Stimulated activated CD8-positive, alpha-beta memory T cell treated with anti-CD3 and anti-CD28 coated beads, Interleukin-15, amount 100 ng/mL, for 24 hours (primary cell): Measurements from ENCODE around the gene SELENOO.

Source experiments
- DNase-seq: peaks from one replicate; pipeline ENCODE4 v3.0.0-alpha.2; 2020; ENCODE audit warnings: low read depth

Gene SELENOO

DNA sequence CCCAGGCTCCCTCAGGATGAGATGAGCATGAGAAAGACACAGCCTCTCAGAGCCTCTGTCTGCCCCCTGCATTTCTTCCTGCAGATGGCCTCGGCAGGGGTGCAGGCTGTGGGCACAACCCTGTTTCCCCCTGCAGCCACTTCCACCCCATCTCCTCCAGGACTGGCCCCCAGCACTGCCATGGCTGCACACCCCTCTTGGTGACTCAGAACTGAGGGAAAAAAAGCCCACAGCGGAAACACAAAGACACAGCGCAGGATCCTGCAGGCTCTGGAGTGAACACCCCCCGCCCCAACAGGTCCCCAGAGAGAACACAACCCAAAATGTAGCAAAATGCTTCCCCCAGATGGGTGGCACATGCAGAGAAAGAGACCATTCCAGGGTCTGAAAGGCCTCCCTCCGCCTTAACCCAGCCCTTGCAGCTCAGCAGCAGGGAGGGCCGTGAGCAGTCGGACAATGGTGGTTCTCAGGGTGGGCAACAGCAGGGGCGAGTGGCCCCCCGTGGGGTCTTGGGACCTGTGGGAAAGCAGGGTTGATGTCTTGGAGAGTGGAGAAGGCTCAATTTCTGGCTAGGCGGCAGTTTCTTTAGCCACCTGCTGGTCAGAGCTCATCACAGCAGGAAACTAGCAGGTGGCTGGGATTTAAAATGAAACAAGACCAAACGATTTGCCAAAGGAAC is 36.1 kb downstream of the SELENOO start:
- DNase-seq: no peak

DNA sequence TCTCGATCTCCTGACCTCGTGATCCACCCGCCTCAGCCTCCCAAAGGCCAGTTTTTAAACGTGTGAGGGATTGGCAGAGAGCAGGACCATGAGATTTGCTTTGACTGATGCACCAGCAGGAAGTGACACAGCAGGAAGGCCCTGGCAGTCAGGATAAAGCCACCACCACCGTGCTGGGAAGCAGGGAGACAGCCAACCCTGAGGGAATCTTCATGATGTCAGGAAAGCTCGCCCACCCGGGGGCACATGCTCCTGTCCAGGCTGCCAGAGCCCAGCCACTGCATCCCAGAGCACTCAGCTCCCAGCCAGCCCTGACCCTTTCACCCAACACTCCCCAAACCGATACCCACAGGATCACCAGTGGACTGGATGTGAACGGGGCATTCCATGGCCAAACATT is 37.9 kb downstream of the SELENOO start:
- DNase-seq: no peak

DNA sequence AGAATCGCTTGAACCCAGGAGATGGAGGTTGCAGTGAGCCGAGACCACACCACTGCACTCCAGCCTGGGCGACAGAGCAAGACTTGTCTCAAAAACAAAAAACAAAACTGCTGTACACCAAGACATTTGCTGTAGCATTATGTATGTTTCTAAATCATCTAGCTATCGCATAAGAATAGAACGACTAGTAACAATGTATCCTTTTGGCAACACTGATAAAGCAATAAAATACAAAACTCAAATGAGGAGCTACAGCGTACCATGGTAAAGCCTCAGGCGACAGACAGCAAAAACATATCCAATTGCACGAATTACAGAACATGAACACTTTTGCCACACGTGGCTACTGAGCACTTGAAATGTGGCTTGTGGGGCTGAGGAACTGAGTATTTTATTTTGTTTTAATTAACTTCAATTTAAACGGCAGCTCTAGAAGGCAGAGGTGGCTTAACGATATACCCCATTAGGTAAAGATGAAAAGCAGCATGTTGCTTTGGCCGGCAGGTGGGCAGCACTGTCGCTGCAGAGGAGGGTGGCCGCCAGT is 41.7 kb downstream of the SELENOO start:
- DNase-seq: no peak

DNA sequence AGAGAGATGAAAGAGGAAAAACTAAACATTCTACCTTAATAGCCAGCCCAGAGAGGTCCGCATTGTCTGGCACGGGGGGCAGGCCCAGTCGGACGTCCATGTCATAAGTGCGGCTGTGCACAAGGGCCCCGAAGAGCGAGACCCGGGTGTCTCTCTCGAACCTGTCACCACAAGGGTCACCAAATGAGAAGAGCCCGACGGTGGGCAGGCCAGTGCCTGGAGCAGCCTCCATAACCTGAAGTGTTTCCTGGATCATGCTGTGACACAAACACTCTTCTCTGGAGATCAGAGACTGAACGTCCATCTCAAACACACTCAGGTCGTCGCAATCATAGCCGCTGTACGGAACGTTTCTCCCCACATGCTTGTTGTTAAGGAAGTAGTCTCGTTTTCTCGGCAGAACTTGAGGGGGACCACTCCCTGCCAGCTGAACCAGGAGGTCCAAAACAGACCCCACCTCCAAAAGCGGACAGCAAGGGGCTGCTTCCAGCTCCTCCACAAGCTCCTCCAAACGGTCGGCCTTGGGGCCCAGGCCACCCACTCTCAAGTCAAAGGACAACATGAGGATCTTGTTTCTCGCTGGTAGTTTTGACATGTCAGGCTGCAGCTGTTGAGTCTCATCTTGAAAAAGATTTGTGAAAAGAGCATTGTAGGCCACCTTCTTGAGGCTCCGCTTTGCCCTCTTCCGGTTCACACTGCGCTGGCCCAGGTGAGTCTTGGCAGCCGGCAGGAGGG is 43.0 kb downstream of the SELENOO start:
- DNase-seq: no peak

DNA sequence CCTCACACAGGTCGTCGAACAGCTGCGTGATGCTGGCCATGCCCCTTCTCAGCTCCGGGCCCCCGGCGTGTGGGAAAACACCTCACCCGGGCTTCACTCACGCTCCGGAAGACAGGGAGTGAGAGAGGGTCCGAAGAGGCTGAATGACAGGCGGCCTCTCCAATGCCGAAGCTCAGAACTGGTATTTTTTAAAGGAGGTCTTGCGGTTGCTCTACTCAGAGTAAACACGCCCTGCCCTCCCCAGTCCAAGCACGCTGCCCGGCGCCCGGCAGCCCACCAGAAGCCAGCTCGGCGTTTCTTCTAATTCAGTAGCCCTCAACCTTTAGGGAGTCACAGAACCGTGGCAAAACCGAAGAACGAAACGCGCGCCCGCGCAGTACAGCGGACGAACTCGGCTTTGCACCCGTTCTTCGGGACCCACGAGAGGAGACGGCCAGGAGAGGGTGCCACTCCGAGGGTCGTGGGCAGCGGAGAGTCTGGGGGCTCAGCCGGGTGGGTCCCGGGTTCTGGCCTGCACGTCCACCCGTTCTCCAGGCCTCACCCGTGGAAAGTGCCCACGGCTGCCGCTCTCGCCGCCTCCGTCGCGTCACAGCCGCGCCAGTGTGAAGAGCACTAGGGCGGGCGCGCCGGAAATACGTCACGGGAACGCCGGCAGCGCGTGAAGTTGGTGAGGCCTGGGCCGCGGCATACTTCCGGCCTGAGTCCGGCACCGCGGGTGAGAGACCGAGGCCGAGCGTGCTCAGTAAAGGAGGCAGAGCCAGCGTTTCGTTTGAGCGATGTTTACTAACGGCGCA is 43.8 kb downstream of the SELENOO start, which contains the start of gene TUBGCP6:
TSS of gene TUBGCP6 (minus strand) at position 604 of the 794 bp plus-strand sequence. CDS start at position 40, 564 bp downstream.
- peak; percentile 94 for DNase-seq

DNA sequence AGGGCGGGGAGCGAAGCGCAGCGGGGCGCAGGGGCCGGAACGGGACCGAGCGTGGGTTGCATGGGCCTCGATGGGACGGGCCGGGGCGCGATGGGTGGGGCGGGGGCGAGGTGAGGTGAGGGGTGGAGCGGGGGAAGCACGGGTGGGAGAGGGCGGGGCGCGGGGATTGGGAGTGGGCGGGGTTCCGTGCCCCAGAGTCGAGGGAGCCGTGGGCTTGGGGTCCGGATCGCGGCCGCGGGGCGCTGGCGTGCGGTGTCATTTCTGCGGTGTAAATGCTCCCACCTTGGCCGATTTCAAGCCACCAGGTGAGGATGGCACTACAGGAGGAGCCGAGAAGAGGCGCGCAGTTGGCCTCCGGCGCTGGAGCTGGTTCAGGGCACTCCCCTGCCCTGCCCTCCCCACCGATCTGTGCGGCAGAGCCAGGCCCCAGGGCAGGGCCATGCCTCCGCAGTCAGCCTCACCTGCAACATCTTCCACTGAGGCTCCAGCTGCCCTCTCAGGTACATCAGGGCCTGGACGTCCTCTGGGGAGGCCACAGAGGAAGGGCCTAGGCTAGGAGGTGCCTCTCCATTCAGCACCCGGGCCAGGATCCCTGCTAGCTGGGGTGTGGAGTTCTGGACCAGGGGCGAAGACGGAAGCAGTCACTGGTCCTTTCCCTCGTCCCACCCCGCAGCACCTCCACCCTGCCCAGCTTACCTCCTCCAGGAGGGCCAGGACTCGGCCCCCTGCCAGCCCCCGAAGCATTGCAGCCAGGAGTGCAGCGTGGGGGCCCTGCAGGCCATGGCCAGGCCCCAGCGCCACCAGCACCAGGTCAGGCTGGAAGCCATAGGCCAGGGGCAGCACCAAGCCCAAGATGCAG is 44.6 kb downstream of the SELENOO start:
- DNase-seq: no peak

DNA sequence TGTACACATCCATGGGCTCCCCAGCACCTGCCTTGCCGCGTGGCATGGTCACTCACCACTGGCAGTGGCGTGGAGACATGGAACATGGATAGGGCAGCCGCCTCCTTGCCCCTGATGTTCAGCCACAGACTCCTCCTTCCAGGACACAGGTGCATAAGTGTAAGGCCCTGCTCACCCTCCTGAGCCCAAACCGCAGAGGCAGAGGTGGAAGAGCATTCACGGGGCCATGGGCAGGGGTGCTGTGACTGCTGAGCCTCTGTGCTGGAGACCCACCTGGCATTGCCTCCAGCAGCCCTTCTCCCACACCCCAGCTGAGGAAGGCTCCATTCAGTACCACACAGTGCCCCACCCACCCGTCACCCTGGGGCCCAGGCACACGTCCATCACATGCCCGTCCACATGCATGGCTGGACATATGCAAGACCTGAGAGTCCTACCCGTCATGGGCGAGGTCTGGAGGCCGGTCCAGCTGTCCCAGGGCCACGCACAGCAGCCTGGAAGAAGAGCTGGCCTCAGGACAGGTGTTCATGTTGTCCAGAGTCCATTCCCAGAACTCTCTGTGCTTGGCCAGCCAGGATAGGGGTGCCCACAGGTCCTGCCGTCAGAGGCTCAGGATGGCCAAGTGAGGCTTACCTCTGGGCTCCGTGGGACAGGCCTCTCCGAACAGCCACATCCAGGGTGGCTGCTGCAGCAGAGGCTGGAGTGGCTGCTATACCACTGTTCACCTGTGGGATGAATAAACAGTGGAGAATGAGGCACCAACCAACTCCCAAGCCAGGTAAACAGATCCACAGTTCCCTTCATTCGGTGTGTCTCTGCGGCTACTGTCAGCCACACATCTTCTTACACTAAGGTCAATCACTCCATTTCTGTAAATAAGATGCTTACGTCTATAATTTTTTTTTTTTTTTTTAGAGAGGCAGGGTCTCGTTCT is 45.7 kb downstream of the SELENOO start:
- no peak for DNase-seq

DNA sequence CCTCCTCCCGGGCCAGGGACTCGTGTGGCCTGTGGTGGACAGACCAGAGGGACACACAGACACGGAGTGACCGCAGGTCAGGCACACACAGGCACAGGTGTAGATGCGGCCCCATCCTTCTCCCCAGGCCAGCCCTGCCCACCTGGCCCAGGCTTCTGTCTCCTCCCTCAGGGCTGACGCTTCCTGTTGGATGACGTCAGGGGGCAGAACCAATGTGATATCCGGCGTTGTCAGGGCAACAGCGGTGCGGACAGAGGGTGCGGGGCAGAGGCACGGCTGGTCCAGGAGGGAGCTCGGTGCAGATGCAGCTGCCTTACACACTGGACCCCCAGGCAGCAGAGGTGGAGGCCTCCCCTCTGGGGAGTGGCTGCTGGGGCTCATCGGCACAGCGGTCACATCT is 46.9 kb downstream of the SELENOO start:
- no peak for DNase-seq

DNA sequence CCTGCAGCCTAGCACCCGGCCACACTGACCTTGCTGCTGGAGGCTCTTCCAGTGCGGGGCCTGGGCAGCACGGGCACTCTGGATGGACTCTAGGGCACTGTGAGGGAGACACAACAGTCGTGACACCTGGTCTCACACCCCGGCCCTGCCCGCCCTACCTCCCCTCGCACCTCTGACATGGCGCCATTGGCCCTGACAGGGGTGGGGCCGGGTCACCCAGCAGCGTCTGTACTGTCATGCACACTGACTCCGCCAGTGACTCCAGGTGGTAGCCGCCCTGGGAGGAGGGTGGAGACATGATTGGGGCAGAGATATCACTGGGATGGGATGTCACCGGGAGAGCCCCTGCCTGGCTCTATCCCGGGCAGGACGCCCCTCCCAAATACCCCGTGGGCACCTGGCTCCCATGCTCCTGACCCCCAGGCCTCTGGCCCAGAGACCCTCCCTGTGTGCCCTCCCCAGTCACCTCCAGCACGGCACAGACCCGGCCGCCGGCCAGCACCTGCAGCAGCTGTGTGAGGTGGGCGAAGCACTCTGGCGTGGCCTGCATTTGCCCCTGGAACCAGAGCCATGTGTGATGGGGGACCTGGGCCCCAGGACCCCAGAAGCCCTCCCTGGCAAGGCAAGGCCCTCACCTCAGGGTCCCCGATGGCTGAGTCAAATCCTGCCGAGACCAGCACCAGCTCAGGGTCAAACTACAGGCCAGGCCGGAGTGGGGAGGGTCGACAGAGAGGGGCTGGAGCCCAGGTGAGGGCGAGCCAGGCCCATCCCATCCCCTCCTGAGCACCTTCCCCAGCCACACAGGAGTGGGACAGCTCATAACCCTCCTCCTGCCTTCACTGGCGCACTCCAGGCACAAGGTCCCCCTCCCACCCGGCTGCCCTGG is 47.6 kb downstream of the SELENOO start:
- DNase-seq: no peak

DNA sequence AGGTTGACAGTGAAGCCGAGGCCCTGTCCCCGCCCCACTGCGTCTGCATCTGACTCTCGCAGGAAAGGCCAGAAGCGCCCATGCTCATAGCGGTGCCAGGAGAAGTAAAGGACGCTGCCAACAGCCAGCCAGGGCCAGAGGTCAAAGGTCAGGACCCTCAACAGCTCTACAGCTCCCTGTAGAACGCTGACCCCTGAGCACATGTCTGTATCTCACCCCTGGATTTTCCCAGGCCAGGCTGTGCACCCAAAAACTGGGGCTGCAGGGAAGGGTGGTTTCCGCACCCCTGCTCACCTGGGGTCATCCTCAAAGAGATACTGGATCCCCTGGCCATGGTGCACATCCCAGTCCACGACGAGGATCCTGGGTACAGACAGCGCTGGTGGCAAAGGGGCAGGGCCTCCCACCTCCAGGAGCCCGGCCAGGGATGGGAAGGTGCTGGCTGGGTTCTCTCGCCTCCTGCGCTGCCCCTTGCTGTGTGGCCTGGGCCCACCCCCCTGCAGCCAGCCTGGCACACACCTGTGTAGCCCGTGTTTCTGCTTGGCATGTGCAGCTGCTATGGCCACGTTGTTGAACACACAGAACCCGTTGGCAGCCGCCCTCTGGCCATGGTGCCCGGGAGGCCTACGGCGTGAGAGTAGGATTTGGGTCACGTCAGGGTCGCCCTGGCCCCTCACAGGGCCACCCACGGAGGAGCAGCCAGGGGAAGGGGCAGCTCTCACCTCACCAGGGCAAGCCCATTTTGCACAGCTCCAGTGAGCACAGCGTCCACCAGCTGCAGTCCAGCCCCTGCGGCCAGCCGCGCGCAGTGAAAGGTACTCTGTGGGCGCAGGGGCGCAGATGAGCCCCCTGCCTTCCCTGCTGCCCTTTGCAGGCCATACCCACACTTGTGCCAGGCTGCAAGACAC is 48.8 kb downstream of the SELENOO start:
- DNase-seq: no peak

DNA sequence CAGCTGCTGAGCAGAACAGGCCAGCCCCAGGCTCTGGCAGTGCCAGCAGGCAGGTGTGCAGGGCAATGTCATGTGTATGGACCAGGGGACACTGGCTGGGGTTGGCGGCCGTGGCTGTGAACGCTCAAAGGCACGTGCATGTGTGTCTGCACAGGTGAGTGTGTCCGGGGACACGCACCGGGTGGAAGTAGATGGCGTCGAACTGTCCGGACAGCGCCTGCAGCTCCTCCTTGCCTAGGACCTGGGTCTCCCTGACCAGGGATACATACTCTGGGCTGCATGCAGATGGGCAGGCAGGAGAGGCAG is 49.4 kb downstream of the SELENOO start:
- no peak for DNase-seq

DNA sequence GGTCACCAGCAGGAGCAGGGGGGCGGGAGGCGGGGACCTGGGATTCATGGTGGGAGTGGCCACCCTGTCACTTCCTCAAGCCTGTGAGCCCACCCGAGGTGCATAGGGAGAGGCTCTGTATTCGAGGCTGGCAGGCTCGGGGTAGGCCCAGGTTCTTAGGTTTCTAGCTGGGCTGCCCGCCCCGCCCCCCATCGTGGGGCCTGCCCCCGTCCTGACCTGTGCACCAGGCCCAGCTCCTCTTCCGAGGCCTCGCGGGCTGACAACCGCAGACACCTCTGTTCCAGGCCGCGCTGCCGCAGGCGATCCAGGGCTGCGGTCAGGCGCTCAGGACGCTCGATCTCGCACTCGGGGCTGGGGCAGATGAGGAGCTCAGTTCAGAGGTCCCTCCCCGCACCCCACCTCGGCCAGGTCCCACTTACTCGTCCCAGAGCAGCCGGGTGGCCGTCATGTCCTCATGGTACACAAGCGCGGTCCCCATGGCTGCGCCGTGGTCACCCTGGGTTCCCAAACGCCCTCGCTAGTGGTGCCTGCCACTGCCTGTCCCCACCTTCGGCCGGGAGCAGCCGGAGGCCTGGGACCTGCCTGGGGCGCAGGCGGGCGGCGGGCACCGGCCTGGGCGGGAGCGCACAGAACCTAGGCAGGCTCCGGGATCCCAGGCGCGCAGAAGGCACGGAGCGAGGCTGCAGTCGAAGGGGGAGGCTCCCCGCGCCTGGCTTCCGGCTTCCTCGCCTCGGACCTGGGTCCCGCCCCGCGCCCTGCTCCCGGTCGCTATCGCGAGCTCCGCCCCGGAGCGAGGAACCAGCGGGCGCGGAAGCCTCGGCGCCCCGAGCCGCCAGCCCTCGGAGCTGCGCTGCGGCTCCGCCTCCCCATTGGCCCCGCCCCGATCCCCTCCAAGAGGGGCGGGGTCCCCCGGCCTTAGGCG is 50.0 kb downstream of the SELENOO start, which contains the start of gene HDAC10:
TSS of gene HDAC10 (minus strand) at position 711 of the 922 bp plus-strand sequence. CDS start at position 478, 233 bp downstream.
- peak; percentile 48 for DNase-seq

DNA sequence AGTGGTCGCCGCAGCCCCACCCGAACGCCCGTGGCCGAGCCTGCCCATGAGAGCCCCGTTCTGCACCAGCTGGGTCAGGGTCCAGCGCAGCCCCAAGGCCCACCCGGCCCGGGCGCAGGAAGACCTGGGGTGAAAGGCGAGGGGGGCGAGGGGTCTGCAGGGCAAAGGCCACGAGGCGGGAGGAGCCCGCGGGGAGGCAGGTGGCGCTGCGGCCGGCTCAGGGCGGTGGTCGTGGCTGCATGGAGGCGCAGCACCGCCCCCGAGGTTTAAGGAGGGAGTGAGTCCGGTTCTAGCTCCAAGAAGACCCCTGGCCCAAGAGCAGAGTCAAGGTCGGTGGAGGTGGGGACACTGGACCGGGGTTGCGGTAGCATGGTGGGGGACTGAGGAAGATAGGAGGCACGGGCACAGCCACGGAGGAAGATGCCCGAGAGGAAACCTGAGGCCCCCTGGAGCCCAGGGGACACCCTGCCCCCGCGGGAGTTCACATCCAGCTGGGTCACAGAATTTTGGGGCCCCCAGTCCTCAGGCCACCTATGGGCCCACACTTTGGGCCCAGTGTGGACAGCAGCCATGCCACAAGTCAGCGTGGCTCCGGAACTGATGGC is 50.8 kb downstream of the SELENOO start:
- no peak for DNase-seq

DNA sequence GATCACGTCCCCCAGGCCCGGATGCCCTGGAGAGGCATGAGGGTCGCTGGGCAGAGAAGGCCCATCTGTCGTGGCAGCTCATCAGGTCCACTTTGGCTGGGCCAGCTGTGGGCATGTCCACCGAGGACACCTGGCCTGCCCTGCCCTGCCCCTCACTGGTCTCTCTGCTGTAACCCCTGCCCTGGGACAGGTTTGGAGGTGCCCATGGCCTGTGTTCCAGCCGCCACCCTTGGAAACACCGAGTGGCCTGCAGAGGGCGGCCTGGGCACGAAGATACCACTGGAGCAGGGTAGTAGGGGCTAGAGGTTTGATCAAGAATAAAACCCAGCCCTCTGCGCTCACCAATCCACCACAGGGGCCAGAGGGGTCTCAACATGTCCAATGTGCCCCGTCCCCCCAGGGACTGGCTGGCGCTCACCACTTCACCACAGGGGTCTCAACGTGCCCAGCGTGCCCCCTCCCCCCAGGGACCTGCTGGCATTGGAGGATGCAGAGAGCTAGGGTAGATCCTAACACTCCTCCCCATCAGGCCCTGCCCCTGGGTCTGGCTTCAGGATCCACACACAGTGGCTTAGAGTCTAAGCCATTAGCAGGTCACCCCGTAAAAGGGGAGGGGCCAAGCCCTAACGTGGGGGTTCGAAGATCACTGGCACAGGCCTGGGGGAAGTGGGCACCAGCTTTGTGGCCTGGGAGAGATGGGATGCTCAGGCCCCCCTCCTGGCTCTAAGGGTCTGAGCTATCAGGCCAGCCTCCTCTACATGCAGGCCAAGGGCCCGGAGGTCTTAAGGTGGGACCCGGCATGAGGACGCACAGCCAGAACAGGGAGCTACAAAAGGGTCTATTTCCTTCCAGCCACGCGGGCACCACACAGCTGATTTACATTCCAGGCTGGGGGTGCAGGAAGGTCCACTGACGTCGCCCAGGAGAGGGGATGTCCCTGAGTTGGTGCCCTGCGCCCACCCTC is 51.6 kb downstream of the SELENOO start:
- no peak for DNase-seq

DNA sequence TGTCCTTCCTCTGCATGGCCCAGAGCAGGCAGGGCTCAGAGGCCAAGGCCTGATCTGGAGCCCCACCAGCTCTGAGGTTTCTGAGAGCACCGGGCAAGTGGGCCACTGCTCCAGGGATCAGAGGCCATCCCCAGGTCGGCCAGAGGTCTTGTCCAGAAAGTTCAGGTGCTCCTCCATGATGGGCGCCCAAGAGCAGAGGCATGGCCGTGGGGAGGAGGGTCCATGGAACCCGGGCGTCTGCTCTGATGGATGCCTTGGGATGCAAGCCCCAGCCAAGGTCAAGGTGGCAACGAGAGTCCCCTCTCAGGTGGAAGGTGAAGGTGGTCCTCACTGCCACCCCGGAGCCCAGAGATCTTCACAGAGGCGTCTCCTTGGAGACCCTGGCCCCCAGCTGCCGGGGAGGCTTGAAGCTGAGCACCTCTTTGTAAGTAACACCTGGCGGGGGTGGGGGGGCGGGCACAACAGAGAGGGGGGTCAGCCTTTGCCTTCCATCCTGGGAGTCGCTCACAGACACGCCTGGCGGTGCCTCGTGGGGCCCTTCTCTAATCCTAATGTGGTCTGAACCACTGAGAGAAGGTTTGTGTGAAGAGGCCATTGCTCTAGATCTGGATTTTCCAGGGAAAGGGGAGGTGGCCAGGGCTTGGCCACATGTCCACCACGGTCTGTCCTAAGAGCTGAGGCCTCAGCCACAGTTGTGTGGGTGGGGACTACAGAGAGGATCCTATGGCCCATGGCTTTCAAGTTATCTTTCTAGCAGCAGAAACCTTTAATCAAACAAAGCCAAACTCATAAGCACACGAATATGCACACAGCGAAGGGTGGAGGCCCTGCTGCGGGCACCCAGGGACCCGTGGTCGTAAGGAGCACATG is 52.5 kb downstream of the SELENOO start:
- no peak for DNase-seq
